ENCODE data around the gene BRINP3.

The BRINP3 gene

GRCh38 chr1:190098756-190099155 is 378.9 kb downstream of the BRINP3 start:
- DNase-seq = no peak

GRCh38 chr1:190098107-190098506 is 379.6 kb downstream of the BRINP3 start:
- DNase-seq = no peak

- DNase-seq = no peak
Measured at GRCh38 chr1:190095596-190095995, 382.1 kb downstream of the BRINP3 start.

- no peak for DNase-seq
Measured at GRCh38 chr1:190084552-190084951, 393.1 kb downstream of the BRINP3 start.

GRCh38 chr1:190068304-190068703 is 409.4 kb downstream of the BRINP3 start:
- no peak for DNase-seq

GRCh38 chr1:190067592-190067991 is 410.1 kb downstream of the BRINP3 start:
- DNase-seq = no peak

GRCh38 chr1:190066011-190066410 is 411.7 kb downstream of the BRINP3 start:
- DNase-seq = no peak

- DNase-seq = no peak
Measured at GRCh38 chr1:190049314-190049713, 428.4 kb downstream of the BRINP3 start.
